H9 (cell line): ENCODE data around the gene EBPL. TPM values are rescaled to one million over a fixed set of nuclear protein-coding genes. Genes with fewer than 3 reads are reported as not detected.

Experiments used
- DNase-seq: peaks from one replicate; pipeline ENCODE4 v3.0.0-alpha.2; 2017
- H2AFZ ChIP-seq: one replicate; pipeline ENCODE4 v1.6.1; 2013; ENCODE audit warnings: mild to moderate bottlenecking, low read length, control low read depth, moderate library complexity
- H2AK5ac ChIP-seq: 2 replicates; pipeline ENCODE4 v1.6.1; 2013; ENCODE audit warnings: low read length, control low read depth, mixed read lengths; ENCODE audit not compliant: insufficient read length
- H2BK120ac ChIP-seq: one replicate; pipeline ENCODE4 v1.6.1; 2013; ENCODE audit warnings: low read depth, mild to moderate bottlenecking, low read length, control low read depth, inconsistent platforms; ENCODE audit not compliant: poor library complexity, severe bottlenecking
- H2BK12ac ChIP-seq: 2 replicates; pipeline ENCODE4 v1.6.1; 2013; ENCODE audit warnings: low read length, control low read depth, mixed read lengths, low read depth; ENCODE audit not compliant: insufficient read length
- H2BK15ac ChIP-seq: 2 replicates; pipeline ENCODE4 v1.6.1; 2013; ENCODE audit warnings: low read depth, low read length, control low read depth
- H2BK20ac ChIP-seq: one replicate; pipeline ENCODE4 v1.6.1; 2013; ENCODE audit warnings: low read depth, mild to moderate bottlenecking, low read length, control low read depth, inconsistent platforms; ENCODE audit not compliant: poor library complexity, severe bottlenecking
- H2BK5ac ChIP-seq: 2 replicates; pipeline ENCODE4 v1.6.1; 2013; ENCODE audit warnings: low read length, control low read depth, mixed read lengths; ENCODE audit not compliant: insufficient read length
- H3K14ac ChIP-seq: 2 replicates; pipeline ENCODE4 v1.6.1; 2013; ENCODE audit warnings: low read length, control low read depth; ENCODE audit not compliant: insufficient read depth
- H3K18ac ChIP-seq: 2 replicates; pipeline ENCODE4 v1.6.1; 2013; ENCODE audit warnings: low read depth, mild to moderate bottlenecking, mixed read lengths, low read length, control low read depth; ENCODE audit not compliant: insufficient read length
- H3K23ac ChIP-seq: 2 replicates; pipeline ENCODE4 v1.6.1; 2013; ENCODE audit warnings: low read length, control low read depth, mixed read lengths, low read depth; ENCODE audit not compliant: insufficient read length
- H3K23me2 ChIP-seq: 2 replicates; pipeline ENCODE4 v1.6.1; 2013; ENCODE audit warnings: low read depth, mild to moderate bottlenecking, mixed read lengths, low read length, control low read depth; ENCODE audit not compliant: insufficient read length, poor library complexity, severe bottlenecking
- H3K27ac ChIP-seq: 2 replicates; pipeline ENCODE4 v1.5.1; 2013; ENCODE audit warnings: low read length, control low read depth, mixed read lengths, low read depth; ENCODE audit not compliant: insufficient read length
- H3K27me3 ChIP-seq: 2 replicates; pipeline ENCODE4 v1.6.1; 2013; ENCODE audit warnings: low read length, control low read depth, inconsistent platforms; ENCODE audit not compliant: insufficient read depth
- H3K4ac ChIP-seq: 2 replicates; pipeline ENCODE4 v1.6.1; 2013; ENCODE audit warnings: low read depth, mild to moderate bottlenecking, control low read depth, inconsistent platforms, low read length, moderate library complexity
- H3K4me1 ChIP-seq: 2 replicates; pipeline ENCODE4 v1.6.1; 2013; ENCODE audit warnings: low read length, control low read depth, inconsistent platforms; ENCODE audit not compliant: insufficient read depth
- H3K4me2 ChIP-seq: 2 replicates; pipeline ENCODE4 v1.6.1; 2013; ENCODE audit warnings: low read length, control low read depth, mixed read lengths; ENCODE audit not compliant: insufficient read length, insufficient read depth
- H3K56ac ChIP-seq: 2 replicates; pipeline ENCODE4 v1.6.1; 2013; ENCODE audit warnings: low read depth, mild to moderate bottlenecking, mixed read lengths, low read length, control low read depth; ENCODE audit not compliant: insufficient read length
- H3K79me1 ChIP-seq: 2 replicates; pipeline ENCODE4 v1.6.1; 2013; ENCODE audit warnings: low read depth, mild to moderate bottlenecking, moderate library complexity, low read length, control low read depth, inconsistent platforms; ENCODE audit not compliant: insufficient read depth, poor library complexity, severe bottlenecking
- H3K79me2 ChIP-seq: 2 replicates; pipeline ENCODE4 v1.6.1; 2013; ENCODE audit warnings: low read length, control low read depth, inconsistent platforms; ENCODE audit not compliant: insufficient read depth
- H3K9ac ChIP-seq: 2 replicates; pipeline ENCODE4 v1.6.1; 2013; ENCODE audit warnings: low read length, control low read depth, mixed read lengths; ENCODE audit not compliant: insufficient read length; ENCODE audit errors: extremely low read depth
- H3K9me3 ChIP-seq: one replicate; pipeline ENCODE4 v1.6.1; 2013; ENCODE audit warnings: low read depth, low read length, inconsistent platforms; ENCODE audit not compliant: control insufficient read depth
- H3T11ph ChIP-seq: one replicate; pipeline ENCODE4 v1.6.1; 2013; ENCODE audit warnings: mild to moderate bottlenecking, low read length, control low read depth, inconsistent platforms
- H4K20me1 ChIP-seq: one replicate; pipeline ENCODE4 v1.6.1; 2013; ENCODE audit not compliant: control insufficient read depth, insufficient read length, insufficient read depth
- H4K5ac ChIP-seq: 2 replicates; pipeline ENCODE4 v1.6.1; 2013; ENCODE audit warnings: low read depth, mild to moderate bottlenecking, mixed read lengths, low read length, control low read depth; ENCODE audit not compliant: insufficient read length
- H4K8ac ChIP-seq: replicated peaks from 2 replicates; pipeline ENCODE4 v1.6.1; 2013; ENCODE audit warnings: low read length, control low read depth, mixed read lengths, low read depth; ENCODE audit not compliant: insufficient read length
- H4K91ac ChIP-seq: 2 replicates; pipeline ENCODE4 v1.6.1; 2013; ENCODE audit warnings: low read depth, mild to moderate bottlenecking, moderate library complexity, mixed read lengths, low read length, control low read depth; ENCODE audit not compliant: insufficient read length
- H3K27ac Mint-ChIP-seq, 3 experiments: 2 replicates in 2 of 3; 3 replicates in 1 of 3; pipeline ENCODE4 v1.8.0; 2020 to 2021; ENCODE audit warnings: mixed read lengths in 3 of 3, mild to moderate bottlenecking in 1 of 3, moderate library complexity in 1 of 3
- H3K27me3 Mint-ChIP-seq: 2 replicates; pipeline ENCODE4 v1.8.0; 2021; ENCODE audit warnings: low read depth, mild to moderate bottlenecking, moderate library complexity, mixed read lengths
- H3K36me3 Mint-ChIP-seq, 3 experiments: 2 replicates in 2 of 3; 3 replicates in 1 of 3; pipeline ENCODE4 v1.8.0; 2020 to 2021; ENCODE audit warnings: low read depth in 3 of 3, mixed read lengths in 3 of 3; ENCODE audit not compliant: insufficient read depth in 1 of 3
- H3K4me1 Mint-ChIP-seq, 2 experiments: 2 replicates each; pipeline ENCODE4 v1.8.0; 2020; ENCODE audit warnings: mixed read lengths in 2 of 2
- H3K4me3 Mint-ChIP-seq, 2 experiments: 2 replicates in 1 of 2; 3 replicates in 1 of 2; pipeline ENCODE4 v1.8.0; 2020 to 2021; ENCODE audit warnings: mild to moderate bottlenecking in 2 of 2, mixed read lengths in 2 of 2, moderate library complexity in 1 of 2
- H3K9me3 Mint-ChIP-seq, 2 experiments: 2 replicates in 1 of 2; 3 replicates in 1 of 2; pipeline ENCODE4 v1.8.0; 2020; ENCODE audit warnings: mild to moderate bottlenecking in 2 of 2, mixed read lengths in 2 of 2, moderate library complexity in 1 of 2
- CTCF ChIP-seq: fragments of 200-600 bp; sonication (generic); conservative IDR thresholded peaks from 3 replicates; pipeline ENCODE4 v1.8.0; 2021; ENCODE audit warnings: antibody characterized with exemption, mild to moderate bottlenecking
- WGBS: extraction: QIAGEN DNeasy Blood & Tissue Kit; methylation state at CpG from one replicate; pipeline ENCODE4 v1.1.7; 2013; ENCODE audit warnings: missing lambda C conversion rate, low lambda C conversion rate, mixed read lengths; ENCODE audit not compliant: insufficient read length; ENCODE audit errors: extremely low coverage; 5-methylcytosine and 5-hydroxymethylcytosine counted together
- total RNA-seq: library from RNA; stranded (reverse); gene quantifications from 2 replicates; pipeline ENCODE4 v1.2.1, GENCODE V29; 2021

EBPL gene
- total RNA-seq, 1 experiment from 2014 or later = 65.9 TPM

DNA sequence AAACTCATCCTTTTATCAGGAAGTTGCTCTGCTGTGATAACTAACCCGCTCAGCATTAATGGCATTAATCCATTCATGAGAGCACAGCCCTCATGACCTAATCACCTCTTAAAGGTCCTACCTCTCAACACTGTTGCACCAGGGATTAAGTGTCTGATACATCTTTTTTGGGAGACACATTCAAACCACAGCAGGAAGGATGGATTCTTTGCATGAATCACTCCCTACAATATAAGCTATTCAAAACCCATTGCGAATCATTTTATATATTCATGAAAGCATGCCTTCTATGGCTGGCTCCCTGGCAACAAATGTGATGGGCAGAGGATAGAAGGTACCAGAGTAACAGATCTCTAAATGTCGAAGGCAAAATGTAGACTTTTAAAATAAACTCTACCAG lies 35.4 kb downstream of the EBPL start:
- H3K27ac ChIP-seq = no peak overlapping the region
- H3K4me1 Mint-ChIP-seq = peaks cover 6 to 21% of the 10 kb centered on the region in 2 experiments
- H3K9me3 Mint-ChIP-seq = no peaks in the 10 kb centered on the region
- H3K23me2 ChIP-seq = no peaks in the 10 kb centered on the region
- no peak overlapping the region for H4K8ac ChIP-seq
- no peak overlapping the region for H3K27ac Mint-ChIP-seq
- no peak overlapping the region for H2BK5ac ChIP-seq
- no peak overlapping the region for H2BK20ac ChIP-seq
- WGBS = no CpG with 5 or more reads among the region's 3 CpGs
- H3K14ac ChIP-seq = no peak overlapping the region
- H3K79me1 ChIP-seq = no peaks in the 10 kb centered on the region
- H3T11ph ChIP-seq = no peak overlapping the region
- H2BK12ac ChIP-seq = no peak overlapping the region
- H3K4me1 ChIP-seq = no peaks in the 10 kb centered on the region; the same call in 1 of the 2 replicates
- H3K27me3 Mint-ChIP-seq = no peaks in the 10 kb centered on the region
- H2BK120ac ChIP-seq = no peak overlapping the region
- H3K56ac ChIP-seq = no peak overlapping the region
- no peak overlapping the region for H2AK5ac ChIP-seq
- no peak for DNase-seq
- H3K9ac ChIP-seq = no peak overlapping the region
- no peak for TF ChIP-seq CTCF
- H3K36me3 Mint-ChIP-seq = peaks cover 1 to 10% (median 7%) of the 10 kb centered on the region in 3 experiments; a peak in 4 of 7 replicates
- H3K23ac ChIP-seq = no peak overlapping the region
- no peak overlapping the region for H2BK15ac ChIP-seq
- H4K91ac ChIP-seq = no peak overlapping the region
- H3K27me3 ChIP-seq = no peaks in the 10 kb centered on the region
- no peaks in the 10 kb centered on the region for H3K79me2 ChIP-seq
- H3K4ac ChIP-seq = no peak overlapping the region
- no peak overlapping the region for H3K4me2 ChIP-seq
- H3K18ac ChIP-seq = no peak overlapping the region
- no peak overlapping the region for H2AFZ ChIP-seq
- H3K4me3 Mint-ChIP-seq = no peak overlapping the region
- H4K20me1 ChIP-seq = no peaks in the 10 kb centered on the region
- no peak overlapping the region for H4K5ac ChIP-seq
- H3K9me3 ChIP-seq = no peaks in the 10 kb centered on the region
